SK-N-SH (cell line): ENCODE measurements around the gene PRRG3. TPM values are rescaled to one million over a fixed set of nuclear protein-coding genes. Genes with fewer than 3 reads are reported as not detected.

Source experiments
- CTCF ChIA-PET: fragments of 300-600, 350-600 bp; formaldehyde crosslinking; extraction: SDS; loops from one replicate; lab custom pipeline; 2021; lab: Yijun Ruan, JAX
- POLR2A ChIA-PET: fragments of 350-600 bp; sonication (Branson Sonifier 250); formaldehyde crosslinking; extraction: SDS; loops from one replicate; lab custom pipeline; 2020; ENCODE audit warnings: antibody characterized with exemption, inconsistent platforms; lab: Yijun Ruan, JAX
- DNase-seq: peaks from one replicate; pipeline ENCODE4 v3.0.0; 2012
- H2AFZ ChIP-seq: fragments of 200-600 bp; sonication (generic); 2 replicates; pipeline ENCODE4 v1.8.1; 2016; ENCODE audit warnings: antibody characterized with exemption, mild to moderate bottlenecking, low read depth
- H3F3A ChIP-seq: fragments of 200-600 bp; sonication (generic); replicated peaks from 2 replicates; pipeline ENCODE3; 2016; ENCODE audit warnings: antibody characterized with exemption, mild to moderate bottlenecking; ENCODE audit not compliant: insufficient read depth
- H3K27ac ChIP-seq, 2 experiments: fragments of 200-500 bp in 1 of 2; fragments of 200-600 bp in 1 of 2; sonication (Bioruptor generic) in 1 of 2; sonication (generic), shearing (Covaris generic) in 1 of 2; 2 replicates each; pipeline versions ENCODE4 v1.5.1 to v1.6.1; 2014 to 2016; ENCODE audit warnings: low read depth in 2 of 2, inconsistent platforms in 1 of 2, low read length in 1 of 2, mild to moderate bottlenecking in 1 of 2, mixed read lengths in 1 of 2
- H3K27me3 ChIP-seq: fragments of 200-600 bp; sonication (generic), shearing (Covaris generic); 2 replicates; pipeline ENCODE4 v1.6.1; 2016; ENCODE audit warnings: mixed run types; ENCODE audit not compliant: insufficient read depth
- H3K36me3 ChIP-seq, 2 experiments: fragments of 200-500 bp in 1 of 2; fragments of 200-600 bp in 1 of 2; sonication (Bioruptor generic) in 1 of 2; sonication (generic) in 1 of 2; replicated peaks in 1 of 2; 2 replicates each; pipeline versions ENCODE3 to v1.5.1; 2014 to 2016; ENCODE audit warnings: low read length in 1 of 2, mild to moderate bottlenecking in 1 of 2; ENCODE audit not compliant: insufficient read depth in 2 of 2, control insufficient read depth in 1 of 2
- H3K4me1 ChIP-seq, 2 experiments: fragments of 200-500 bp in 1 of 2; fragments of 200-600 bp in 1 of 2; sonication (Bioruptor generic) in 1 of 2; sonication (generic), shearing (Covaris generic) in 1 of 2; 2 replicates each; pipeline versions ENCODE4 v1.5.1 to v1.6.1; 2014 to 2016; ENCODE audit warnings: low read depth in 1 of 2, low read length in 1 of 2, mixed run types in 1 of 2; ENCODE audit not compliant: insufficient read depth in 2 of 2, control insufficient read depth in 1 of 2
- H3K4me2 ChIP-seq: fragments of 200-600 bp; sonication (generic), shearing (Covaris generic); 2 replicates; pipeline ENCODE4 v1.6.1; 2017; ENCODE audit warnings: mixed run types
- H3K4me3 ChIP-seq, 2 experiments: fragments of 200-500 bp in 1 of 2; fragments of 200-600 bp in 1 of 2; sonication (Bioruptor generic) in 1 of 2; sonication (generic), shearing (Covaris generic) in 1 of 2; 2 replicates each; pipeline versions ENCODE4 v1.5.1 to v1.8.1; 2014 to 2016; ENCODE audit warnings: low read depth in 2 of 2, inconsistent platforms in 1 of 2, low read length in 1 of 2, mild to moderate bottlenecking in 1 of 2, mixed read lengths in 1 of 2, moderate library complexity in 1 of 2
- H3K79me2 ChIP-seq: fragments of 200-600 bp; sonication (generic); 2 replicates; pipeline ENCODE4 v1.8.1; 2017; ENCODE audit warnings: mild to moderate bottlenecking; ENCODE audit not compliant: insufficient read depth
- H3K9ac ChIP-seq: fragments of 200-600 bp; sonication (generic); 2 replicates; pipeline ENCODE4 v1.6.1; 2017; ENCODE audit warnings: mixed run types
- H3K9me2 ChIP-seq: fragments of 200-600 bp; sonication (generic); 2 replicates; pipeline ENCODE4 v1.6.1; 2017; ENCODE audit warnings: mixed run types
- H3K9me3 ChIP-seq: fragments of 200-600 bp; sonication (generic); 2 replicates; pipeline ENCODE4 v1.6.1; 2017; ENCODE audit warnings: mixed run types, mild to moderate bottlenecking, moderate library complexity
- H4K20me1 ChIP-seq: fragments of 200-600 bp; sonication (generic); 2 replicates; pipeline ENCODE4 v1.6.1; 2017; ENCODE audit warnings: mild to moderate bottlenecking, mixed run types; ENCODE audit not compliant: insufficient read depth
- CTCF ChIP-seq: fragments of 200-600 bp; sonication (generic); IDR thresholded peaks from 2 replicates; pipeline ENCODE4 v1.6.1; 2017; ENCODE audit warnings: antibody characterized with exemption, mild to moderate bottlenecking, moderate library complexity
- ELF1 ChIP-seq: IDR thresholded peaks from 2 replicates; pipeline ENCODE4 v1.4.0; 2012
- EP300 ChIP-seq, 2 experiments: IDR thresholded peaks; 2 replicates each; pipeline versions ENCODE4 v1.4.0 to v1.6.1; 2012; ENCODE audit warnings: borderline replicate concordance in 1 of 2, low read depth in 1 of 2, low read length in 1 of 2
- EZH2phosphoT487 ChIP-seq: fragments of 200-600 bp; sonication (generic); IDR thresholded peaks from 2 replicates; pipeline ENCODE4 v1.6.1; 2017; ENCODE audit warnings: low read depth, mixed run types, mild to moderate bottlenecking, antibody characterized with exemption, moderate library complexity, borderline replicate concordance
- FOSL2 ChIP-seq: IDR thresholded peaks from 2 replicates; pipeline ENCODE4 v1.4.0; 2012; ENCODE audit warnings: low read depth, mild to moderate bottlenecking, moderate library complexity, borderline replicate concordance
- GABPA ChIP-seq: IDR thresholded peaks from 2 replicates; pipeline ENCODE4 v1.4.0; 2012; ENCODE audit warnings: low read depth, mild to moderate bottlenecking
- GATA2 ChIP-seq: sonication (generic); formaldehyde crosslinking; IDR thresholded peaks from 2 replicates; pipeline ENCODE4 v1.5.0; 2020; ENCODE audit warnings: mild to moderate bottlenecking, missing genetic modification reagents
- POLR2AphosphoS5 ChIP-seq: IDR thresholded peaks from 2 replicates; pipeline ENCODE4 v1.6.1; 2012; ENCODE audit warnings: low read depth, low read length
- RAD21 ChIP-seq: IDR thresholded peaks from 2 replicates; pipeline ENCODE4 v1.6.1; 2012; ENCODE audit warnings: mild to moderate bottlenecking, low read length
- RCOR1 ChIP-seq: fragments of 150-350 bp; IDR thresholded peaks from 2 replicates; pipeline ENCODE4 v1.6.1; 2017; ENCODE audit warnings: antibody characterized with exemption, low read length
- REST ChIP-seq: IDR thresholded peaks from 2 replicates; pipeline ENCODE4 v1.6.1; 2012; ENCODE audit warnings: mild to moderate bottlenecking, low read depth, low read length, moderate library complexity
- RXRA ChIP-seq: IDR thresholded peaks from 2 replicates; pipeline ENCODE4 v1.4.0; 2012; ENCODE audit warnings: low read depth, mild to moderate bottlenecking, borderline replicate concordance
- SIN3A ChIP-seq: IDR thresholded peaks from 2 replicates; pipeline ENCODE4 v1.6.1; 2012; ENCODE audit warnings: low read depth, mild to moderate bottlenecking, low read length, moderate library complexity, borderline replicate concordance
- SMC3 ChIP-seq: IDR thresholded peaks from 2 replicates; pipeline ENCODE4 v1.6.1; 2012; ENCODE audit warnings: low read depth, low read length, improper control_type of control experiment
- TAF1 ChIP-seq: IDR thresholded peaks from 2 replicates; pipeline ENCODE4 v1.6.1; 2012; ENCODE audit warnings: low read depth, mild to moderate bottlenecking, low read length, moderate library complexity, borderline replicate concordance
- TCF12 ChIP-seq: IDR thresholded peaks from 2 replicates; pipeline ENCODE4 v1.4.0; 2012
- TEAD4 ChIP-seq: IDR thresholded peaks from 2 replicates; pipeline ENCODE4 v1.4.0; 2012; ENCODE audit warnings: mild to moderate bottlenecking, borderline replicate concordance; ENCODE audit not compliant: insufficient read depth
- USF1 ChIP-seq: IDR thresholded peaks from 2 replicates; pipeline ENCODE4 v1.4.0; 2012; ENCODE audit warnings: low read depth, borderline replicate concordance
- YY1 ChIP-seq: IDR thresholded peaks from 2 replicates; pipeline ENCODE4 v1.4.0; 2012; ENCODE audit warnings: low read depth, mild to moderate bottlenecking
- WGBS: methylation state at CpG from one replicate; pipeline ENCODE4 v1.1.6; 2017; ENCODE audit warnings: low lambda C conversion rate; 5-methylcytosine and 5-hydroxymethylcytosine counted together
- polyA plus RNA-seq, 3 experiments: library from polyadenylated mRNA; depleted of rRNA; stranded (reverse); fragments of >200 nt; gene quantifications; 2 replicates each; pipeline ENCODE4 v1.2.3, GENCODE V29; 2012

PRRG3 gene
- polyA plus RNA-seq, 1 of the 3 experiments (the other 2 are of a cell fraction) = not detected

GRCh38 chrX:151743651-151744470 lies 48.6 kb downstream of the PRRG3 start:
- Histone ChIP-seq H3K4me2 (no peak overlapping the region), H3K4me1 (no peaks in the 10 kb centered on the region), H2AFZ (no peak overlapping the region), H3K9me3 (no peaks in the 10 kb centered on the region), H3K36me3 (no peaks in the 10 kb centered on the region), H4K20me1 (no peaks in the 10 kb centered on the region), H3K27ac (no peak overlapping the region), H3K9ac (no peak overlapping the region), H3K4me3 (no peak overlapping the region), H3F3A (no peaks in the 10 kb centered on the region), H3K79me2 (no peaks in the 10 kb centered on the region), H3K27me3 (peaks cover 22% of the 10 kb centered on the region; the same call in 1 of the 2 replicates), H3K9me2 (no peaks in the 10 kb centered on the region)
- ChIA-PET CTCF (interaction anchor here (1.2 to 1.6 kb wide), 2 partner anchors 10 to 889 kb away, joined by 4 to 7 read pairs; no protein-coding TSS in a partner anchor), POLR2A (no interaction called here)
- TF ChIP-seq TEAD4 = no peak
- TF ChIP-seq GABPA = no peak
- no peak for TF ChIP-seq TCF12
- TF ChIP-seq ELF1 = no peak
- TF ChIP-seq POLR2AphosphoS5 = no peak
- TF ChIP-seq RAD21 = no peak
- TF ChIP-seq TAF1 = no peak
- TF ChIP-seq EZH2phosphoT487 = no peak
- TF ChIP-seq EP300 (IDR thresholded peaks at IDR 0.05; ENCODE audit: borderline replicate concordance in 1 of 2, low read depth in 1 of 2, low read length in 1 of 2) = no peak
- no peak for TF ChIP-seq FOSL2
- WGBS = 29% methylated on average over 19 of the region's 21 CpGs
- DNase-seq = no peak

GRCh38 chrX:151745651-151746050 lies 50.4 kb downstream of the PRRG3 start:
- no peaks in the 10 kb centered on the region for H3K9me3 ChIP-seq
- H2AFZ ChIP-seq = no peak overlapping the region
- H3K79me2 ChIP-seq = no peaks in the 10 kb centered on the region
- ChIA-PET CTCF (no interaction called here), POLR2A (no interaction called here)
- no peaks in the 10 kb centered on the region for H3K36me3 ChIP-seq
- H3K27me3 ChIP-seq = peaks cover 29% of the 10 kb centered on the region; the same call in 1 of the 2 replicates
- no peak overlapping the region for H3K27ac ChIP-seq
- WGBS = 14% methylated on average over 6 of the region's 6 CpGs
- DNase-seq = no peak
- no peaks in the 10 kb centered on the region for H3K9me2 ChIP-seq
- no peaks in the 10 kb centered on the region for H3K4me1 ChIP-seq
- H4K20me1 ChIP-seq = no peaks in the 10 kb centered on the region
- no peak overlapping the region for H3K9ac ChIP-seq
- no peak overlapping the region for H3K4me2 ChIP-seq
- no peak overlapping the region for H3K4me3 ChIP-seq
- H3F3A ChIP-seq = no peaks in the 10 kb centered on the region
- TF ChIP-seq REST (no peak), EZH2phosphoT487 (no peak), SIN3A (no peak), CTCF (no peak), GATA2 (no peak), RCOR1 (no peak), RAD21 (no peak), YY1 (no peak), RXRA (no peak), EP300 (IDR thresholded peaks at IDR 0.05; ENCODE audit: borderline replicate concordance in 1 of 2, low read depth in 1 of 2, low read length in 1 of 2) (no peak), USF1 (no peak), TAF1 (no peak), SMC3 (no peak)
